Measurements from ENCODE around the gene FAM222A.
A peak's percentile ranks its signal among the peaks of the same experiment; 100 is the strongest.

FAM222A gene

GRCh38 chr12:109762673-109763191 is 49.1 kb downstream of the FAM222A start:
- no peak for TF ChIP-seq CTCF (IDR thresholded peaks at IDR 0.05; ENCODE audit: low read depth, low read length)
- H3K4me3 ChIP-seq (replicated peaks in 1 of 2; ENCODE audit: low read depth in 2 of 2, low read length in 2 of 2): no peak overlapping the region
- no peak for DNase-seq (ENCODE audit: low read depth in 2 of 2)

GRCh38 chr12:109763201-109763841 is 49.7 kb downstream of the FAM222A start:
- no peak overlapping the region for H3K4me3 ChIP-seq (replicated peaks in 1 of 2; ENCODE audit: low read depth in 2 of 2, low read length in 2 of 2)
- TF ChIP-seq CTCF (IDR thresholded peaks at IDR 0.05; ENCODE audit: low read depth, low read length): no peak
- peak; percentile 23 to 84 for DNase-seq (ENCODE audit: low read depth in 2 of 2)

- no peak for DNase-seq (ENCODE audit: low read depth in 2 of 2)
- H3K4me3 ChIP-seq (replicated peaks in 1 of 2; ENCODE audit: low read depth in 2 of 2, low read length in 2 of 2): no peak overlapping the region
- no peak for TF ChIP-seq CTCF (IDR thresholded peaks at IDR 0.05; ENCODE audit: low read depth, low read length)
Measured at GRCh38 chr12:109764123-109764522, 50.5 kb downstream of the FAM222A start.

- no peak overlapping the region for H3K4me3 ChIP-seq (replicated peaks in 1 of 2; ENCODE audit: low read depth in 2 of 2, low read length in 2 of 2)
- no peak for TF ChIP-seq CTCF (IDR thresholded peaks at IDR 0.05; ENCODE audit: low read depth, low read length)
- no peak for DNase-seq (ENCODE audit: low read depth in 2 of 2)
Measured at GRCh38 chr12:109764776-109765445, 51.3 kb downstream of the FAM222A start.

GRCh38 chr12:109765446-109765810 is 51.8 kb downstream of the FAM222A start:
- DNase-seq (ENCODE audit: low read depth in 2 of 2): no peak
- no peak for TF ChIP-seq CTCF (IDR thresholded peaks at IDR 0.05; ENCODE audit: low read depth, low read length)
- no peak overlapping the region for H3K4me3 ChIP-seq (replicated peaks in 1 of 2; ENCODE audit: low read depth in 2 of 2, low read length in 2 of 2)

GRCh38 chr12:109766251-109766778 is 52.7 kb downstream of the FAM222A start:
- no peak overlapping the region for H3K4me3 ChIP-seq (replicated peaks in 1 of 2; ENCODE audit: low read depth in 2 of 2, low read length in 2 of 2)
- no peak for DNase-seq (ENCODE audit: low read depth in 2 of 2)
- no peak for TF ChIP-seq CTCF (IDR thresholded peaks at IDR 0.05; ENCODE audit: low read depth, low read length)

Data from cardiac fibroblast (primary cell).